IPS-18a (cell line): ENCODE results near the gene COPB2.
"Not testable (repeated sequence)": the region's sequence is repeated elsewhere in the genome, so short reads cannot be mapped to it uniquely, and the experiment has no call there.

ENCODE experiments used
- H3K27ac ChIP-seq: one replicate; pipeline ENCODE4 v1.5.1; 2013; ENCODE audit warnings: low read length
- H3K27me3 ChIP-seq: one replicate; pipeline ENCODE4 v1.6.1; 2013; ENCODE audit warnings: mild to moderate bottlenecking, low read length; ENCODE audit not compliant: control insufficient read depth, insufficient read depth
- H3K36me3 ChIP-seq: one replicate; pipeline ENCODE4 v1.6.1; 2013; ENCODE audit warnings: low read depth, low read length; ENCODE audit not compliant: control insufficient read depth
- H3K4me1 ChIP-seq: one replicate; pipeline ENCODE4 v1.6.1; 2013; ENCODE audit warnings: low read depth, low read length; ENCODE audit not compliant: control insufficient read depth
- H3K4me3 ChIP-seq: one replicate; pipeline ENCODE4 v1.5.1; 2013; ENCODE audit warnings: low read length
- H3K9ac ChIP-seq: one replicate; pipeline ENCODE4 v1.6.1; 2013; ENCODE audit warnings: mild to moderate bottlenecking, low read length, moderate library complexity
- H3K9me3 ChIP-seq: one replicate; pipeline ENCODE4 v1.6.1; 2013; ENCODE audit warnings: low read depth, low read length; ENCODE audit not compliant: control insufficient read depth

COPB2 gene

DNA sequence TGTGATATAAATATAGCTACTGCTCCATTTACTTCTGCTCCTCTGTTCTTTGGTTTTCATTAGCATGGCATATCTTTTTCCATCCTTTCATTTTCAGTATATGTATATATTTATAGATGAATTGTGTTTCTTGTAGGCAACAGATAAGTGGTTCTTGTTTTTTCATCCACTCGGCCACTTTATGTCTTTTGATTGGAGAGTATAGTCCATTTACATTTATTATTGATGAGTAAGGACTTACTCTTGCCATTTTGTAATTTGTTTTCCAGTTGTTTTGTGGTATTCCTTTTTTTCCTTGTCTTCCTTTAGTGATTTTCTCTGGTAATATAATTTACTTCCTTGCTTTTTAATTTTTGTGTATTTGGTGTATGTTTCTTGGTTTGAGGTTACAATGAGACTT, 26.8 kb upstream of the COPB2 start:
- Histone ChIP-seq H3K36me3 (no peaks in the 10 kb centered on the region), H3K9ac (no peak overlapping the region), H3K27me3 (no peaks in the 10 kb centered on the region), H3K9me3 (peaks cover 10% of the 10 kb centered on the region), H3K4me1 (no peaks in the 10 kb centered on the region), H3K4me3 (no peak overlapping the region), H3K27ac (no peak overlapping the region)

DNA sequence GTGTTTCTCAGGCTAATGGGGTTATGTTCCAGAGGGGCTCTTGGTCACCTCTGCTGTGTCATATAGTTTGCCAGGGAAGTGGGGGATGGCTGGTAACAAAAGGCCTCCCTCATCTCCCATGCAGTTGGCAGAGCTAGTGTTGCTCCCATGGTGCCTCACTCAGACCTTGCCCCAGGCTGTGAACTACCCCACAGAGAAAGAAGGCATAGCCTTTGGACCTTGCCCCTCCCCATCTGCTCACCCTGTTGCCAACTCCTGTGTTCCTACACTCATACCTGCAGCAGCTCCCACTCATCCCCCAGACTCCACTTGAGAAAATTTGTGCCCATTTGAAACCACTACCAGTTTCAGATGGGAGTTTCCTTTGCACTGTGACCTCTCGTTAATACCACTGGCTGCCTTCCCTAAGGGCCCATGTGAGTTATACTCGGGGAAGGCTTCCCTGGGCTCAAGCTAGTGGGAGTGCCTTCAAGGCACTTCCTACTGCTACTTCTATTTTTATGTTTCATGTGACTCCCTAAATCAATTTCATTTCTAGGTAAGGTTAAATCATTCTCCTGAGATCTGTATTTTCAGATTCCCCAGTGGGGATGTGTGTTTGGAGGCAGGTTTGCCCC, 25.3 kb upstream of the COPB2 start:
- H3K9ac ChIP-seq, result no peak overlapping the region
- no peaks in the 10 kb centered on the region for H3K36me3 ChIP-seq
- H3K27me3 ChIP-seq, result no peaks in the 10 kb centered on the region
- no peak overlapping the region for H3K27ac ChIP-seq
- no peaks in the 10 kb centered on the region for H3K4me1 ChIP-seq
- no peak overlapping the region for H3K4me3 ChIP-seq
- peaks cover 10% of the 10 kb centered on the region for H3K9me3 ChIP-seq

DNA sequence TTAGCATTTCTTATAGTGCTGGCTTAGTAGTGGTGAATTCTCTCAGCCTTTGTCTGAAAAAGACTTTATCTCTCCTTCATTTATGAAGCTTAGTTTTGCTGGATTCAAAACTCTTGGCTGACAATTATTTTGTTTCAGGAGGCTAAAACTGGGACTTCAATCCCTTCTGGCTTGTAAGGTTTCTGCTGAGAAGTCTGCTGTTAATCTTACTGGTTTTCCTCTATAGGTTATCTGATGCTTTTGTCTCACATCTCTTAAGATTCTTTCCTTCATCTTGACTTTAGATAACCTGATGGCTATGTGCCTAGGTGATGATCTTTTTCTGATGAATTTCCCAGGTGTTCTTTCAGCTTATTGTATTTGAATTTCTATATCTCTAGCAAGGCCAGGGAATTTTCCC, 23.4 kb upstream of the COPB2 start:
- not testable (repeated sequence) for H3K27me3 ChIP-seq, H3K36me3 ChIP-seq, H3K27ac ChIP-seq, H3K4me3 ChIP-seq, H3K9ac ChIP-seq, H3K4me1 ChIP-seq
- H3K9me3 ChIP-seq, result peaks cover 10% of the 10 kb centered on the region

DNA sequence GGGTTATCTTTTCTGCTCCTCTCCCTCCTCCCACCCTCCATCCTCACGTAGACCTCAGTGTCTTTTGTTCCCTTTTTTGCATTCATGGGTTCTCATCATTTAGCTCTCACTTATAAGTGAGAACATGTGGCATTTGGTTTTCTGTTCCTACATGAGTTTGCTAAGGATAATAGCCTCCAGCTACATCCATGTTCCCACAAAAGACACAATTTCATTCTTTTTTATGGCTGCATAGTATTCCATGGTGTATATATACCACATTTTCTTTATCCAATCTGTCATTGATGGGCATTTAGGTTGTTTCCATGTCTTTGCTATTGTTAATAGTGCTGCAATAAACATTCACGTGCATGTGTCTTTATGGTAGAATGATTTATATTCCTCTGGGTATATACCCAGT, 11.7 kb upstream of the COPB2 start:
- not testable (repeated sequence) for H3K4me1 ChIP-seq, H3K27me3 ChIP-seq, H3K4me3 ChIP-seq, H3K27ac ChIP-seq, H3K9ac ChIP-seq, H3K36me3 ChIP-seq, H3K9me3 ChIP-seq

DNA sequence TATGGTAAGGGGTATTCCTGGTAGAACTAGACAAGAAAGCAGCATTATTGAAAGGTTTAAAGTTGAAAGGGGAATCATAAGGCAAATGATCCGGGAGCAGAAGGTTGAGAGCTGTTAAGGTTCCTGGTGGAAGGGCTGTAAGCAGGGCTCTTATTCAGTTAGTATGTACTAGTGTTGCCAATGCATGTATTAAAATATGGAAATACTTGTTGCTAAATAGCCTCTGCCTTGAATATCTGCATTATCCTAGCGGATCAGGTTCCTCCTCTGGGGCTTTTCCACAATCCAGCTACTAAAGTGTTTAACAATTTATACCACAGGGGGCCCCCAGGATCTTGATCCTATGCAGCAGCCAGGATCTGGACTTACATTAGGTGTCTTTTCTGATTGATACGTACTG, 7.3 kb upstream of the COPB2 start:
- no peak overlapping the region for H3K9ac ChIP-seq
- H3K27me3 ChIP-seq, result no peaks in the 10 kb centered on the region
- H3K4me1 ChIP-seq, result no peaks in the 10 kb centered on the region
- no peak overlapping the region for H3K4me3 ChIP-seq
- H3K36me3 ChIP-seq, result no peaks in the 10 kb centered on the region
- H3K9me3 ChIP-seq, result no peaks in the 10 kb centered on the region
- H3K27ac ChIP-seq, result no peak overlapping the region

DNA sequence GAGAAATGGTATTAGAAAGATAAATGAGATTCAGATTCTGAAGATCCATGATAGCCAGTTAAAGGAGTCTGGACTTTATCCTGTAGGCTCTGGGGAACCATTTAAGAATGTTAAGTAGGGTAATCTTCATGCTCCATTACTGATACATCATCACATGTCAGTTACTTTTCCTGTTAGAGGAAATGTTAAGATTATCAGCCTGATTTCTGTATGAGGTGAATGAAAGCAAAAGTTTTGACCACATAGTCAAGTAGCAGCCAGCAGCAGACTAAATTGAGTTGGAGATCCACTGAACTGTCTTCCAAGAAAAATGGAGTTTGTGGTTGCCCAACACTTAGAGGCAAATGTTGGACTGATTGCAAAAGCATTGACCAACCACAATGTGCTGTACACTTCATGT, 4.7 kb upstream of the COPB2 start:
- no peaks in the 10 kb centered on the region for H3K36me3 ChIP-seq
- peaks cover 5% of the 10 kb centered on the region for H3K4me1 ChIP-seq
- no peak overlapping the region for H3K27ac ChIP-seq
- H3K27me3 ChIP-seq, result no peaks in the 10 kb centered on the region
- no peak overlapping the region for H3K4me3 ChIP-seq
- H3K9me3 ChIP-seq, result no peaks in the 10 kb centered on the region
- no peak overlapping the region for H3K9ac ChIP-seq

DNA sequence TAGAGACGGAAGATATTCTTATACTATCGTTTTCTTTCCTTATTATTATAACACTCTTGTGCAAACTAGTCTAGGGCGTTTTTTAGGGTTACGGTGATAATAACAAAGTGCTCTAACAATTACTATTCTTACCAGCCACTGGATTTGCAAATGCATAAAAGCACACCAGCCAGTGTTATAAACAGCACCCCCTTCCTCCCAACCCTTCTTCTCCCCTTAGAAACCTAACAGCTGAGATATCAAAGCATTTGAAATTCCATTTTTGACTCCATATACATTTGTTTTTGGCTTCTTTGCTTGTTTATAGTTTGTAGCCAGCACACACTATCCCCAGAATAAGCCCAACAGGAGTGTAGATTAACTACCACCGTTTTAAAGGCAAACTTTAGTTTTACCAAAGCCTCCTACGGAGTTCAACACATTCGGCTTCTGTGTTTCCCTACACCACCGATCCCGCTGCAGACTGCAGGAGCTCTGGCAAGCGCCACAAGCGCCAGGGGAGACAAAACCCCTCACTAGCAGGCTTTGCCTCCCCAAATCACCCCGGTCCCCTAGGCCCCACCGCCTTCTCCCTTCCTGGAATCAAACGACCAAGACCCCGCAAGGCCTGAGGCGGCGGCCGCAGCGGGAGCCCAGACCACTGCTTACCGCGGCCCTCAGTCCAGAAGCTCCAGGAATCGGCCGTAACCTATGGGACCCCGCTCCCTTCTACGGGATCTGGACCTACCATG, 461 bp downstream of the COPB2 start:
- H3K4me1 ChIP-seq, result peaks cover 5% of the 10 kb centered on the region
- H3K27me3 ChIP-seq, result no peaks in the 10 kb centered on the region
- no peaks in the 10 kb centered on the region for H3K9me3 ChIP-seq
- H3K27ac ChIP-seq, result peak overlapping the region; percentile 96
- H3K9ac ChIP-seq, result peak overlapping the region; percentile 97
- no peaks in the 10 kb centered on the region for H3K36me3 ChIP-seq
- peak overlapping the region; percentile 99 for H3K4me3 ChIP-seq

DNA sequence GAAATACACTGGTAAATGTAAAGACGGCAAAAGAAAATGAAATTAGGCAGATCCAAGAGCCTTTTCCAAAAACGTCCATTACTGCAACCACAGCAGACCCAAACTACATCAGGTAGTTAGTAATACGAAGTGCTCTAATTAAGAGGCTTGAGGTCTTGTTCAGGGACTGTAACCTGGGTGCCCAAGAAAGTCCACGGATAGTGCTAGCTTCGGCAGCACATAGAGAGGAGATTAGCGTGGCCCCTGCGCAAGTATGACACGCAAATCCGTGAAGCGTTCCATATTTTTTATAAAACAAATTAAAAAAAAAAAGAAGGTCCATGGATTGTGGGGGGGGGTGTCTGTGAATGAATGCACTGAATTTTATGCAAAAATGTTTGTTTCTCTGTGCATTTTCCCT, 1.4 kb downstream of the COPB2 start:
- no peak overlapping the region for H3K27ac ChIP-seq
- H3K9me3 ChIP-seq, result no peaks in the 10 kb centered on the region
- H3K4me1 ChIP-seq, result peaks cover 5% of the 10 kb centered on the region
- H3K4me3 ChIP-seq, result no peak overlapping the region
- peaks cover 4% of the 10 kb centered on the region for H3K36me3 ChIP-seq
- no peaks in the 10 kb centered on the region for H3K27me3 ChIP-seq
- no peak overlapping the region for H3K9ac ChIP-seq

DNA sequence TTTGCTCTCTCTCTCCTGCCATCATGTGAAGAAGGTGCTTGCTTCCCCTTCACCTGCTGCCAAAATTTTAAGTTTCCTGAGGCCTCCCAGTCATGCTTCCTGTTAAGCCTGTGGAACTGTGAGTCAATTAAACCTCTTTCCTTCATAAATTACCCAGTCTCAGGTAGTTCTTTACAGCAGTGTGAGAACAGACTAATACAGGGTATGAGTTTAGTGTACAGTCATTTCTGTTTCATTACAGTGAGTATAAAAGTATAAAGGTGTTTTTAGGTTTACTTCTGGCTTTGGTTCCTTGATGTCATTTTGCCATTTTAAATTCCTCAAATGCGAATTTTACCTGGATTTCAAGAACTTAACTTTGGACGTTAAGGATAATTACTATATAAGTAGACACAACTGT, 7.2 kb downstream of the COPB2 start:
- H3K36me3 ChIP-seq, result peaks cover 46% of the 10 kb centered on the region
- H3K27me3 ChIP-seq, H3K27ac ChIP-seq, H3K9ac ChIP-seq, H3K9me3 ChIP-seq, H3K4me3 ChIP-seq, H3K4me1 ChIP-seq: not testable (repeated sequence)

DNA sequence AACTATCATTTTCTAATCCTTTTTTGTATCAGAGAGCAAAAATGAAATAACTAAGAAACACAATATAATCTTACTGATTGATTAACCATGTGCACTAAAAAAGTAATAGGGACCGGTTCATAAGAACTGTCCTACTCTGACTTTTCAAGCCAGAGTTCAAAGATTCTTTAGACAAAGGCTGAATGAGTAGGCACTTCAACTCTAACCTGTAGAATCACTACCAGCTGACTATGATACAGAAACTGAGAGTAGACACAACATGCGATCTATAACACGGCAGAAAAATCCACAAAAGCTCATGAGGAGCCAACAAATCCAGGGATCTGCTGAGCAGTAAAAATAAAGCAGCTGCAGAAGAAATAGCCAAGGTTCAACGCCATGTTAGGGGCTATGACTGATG, 8.9 kb downstream of the COPB2 start:
- Histone ChIP-seq H3K9ac (no peak overlapping the region), H3K9me3 (no peaks in the 10 kb centered on the region), H3K4me3 (no peak overlapping the region), H3K4me1 (no peaks in the 10 kb centered on the region), H3K27me3 (no peaks in the 10 kb centered on the region), H3K27ac (no peak overlapping the region), H3K36me3 (peaks cover 52% of the 10 kb centered on the region)

DNA sequence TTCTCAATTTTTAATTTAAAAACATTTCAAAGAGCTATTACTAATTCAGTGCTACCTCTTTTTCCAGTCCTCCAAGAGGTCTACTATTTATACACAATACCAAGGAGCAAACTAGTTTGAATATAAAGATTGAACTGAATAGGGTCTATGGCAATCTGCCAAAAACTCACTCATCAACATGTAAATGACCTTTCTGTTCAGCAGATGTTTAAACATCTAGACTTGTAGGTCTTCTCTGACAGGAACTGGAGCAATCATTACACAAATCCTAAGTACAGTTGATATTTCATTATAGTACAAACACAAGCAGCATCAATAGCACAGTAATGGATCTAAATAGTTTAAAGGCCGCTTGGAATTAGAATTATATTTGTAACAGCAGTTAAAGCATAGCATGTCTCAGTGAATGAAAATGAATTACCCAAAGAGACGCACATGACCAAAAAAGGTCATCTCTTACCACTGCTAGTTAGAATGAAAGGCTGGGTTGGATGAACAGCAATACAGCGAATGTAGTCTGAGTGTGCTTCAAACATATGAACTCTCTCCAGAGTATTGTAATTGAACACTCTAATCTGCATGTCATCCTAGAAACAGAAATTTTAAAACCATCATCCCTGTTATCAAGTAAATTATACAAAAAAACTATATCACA, 10.7 kb downstream of the COPB2 start:
- H3K36me3 ChIP-seq, result peaks cover 70% of the 10 kb centered on the region
- H3K4me3 ChIP-seq, result no peak overlapping the region
- H3K27ac ChIP-seq, result no peak overlapping the region
- no peaks in the 10 kb centered on the region for H3K9me3 ChIP-seq
- no peaks in the 10 kb centered on the region for H3K27me3 ChIP-seq
- H3K9ac ChIP-seq, result no peak overlapping the region
- no peaks in the 10 kb centered on the region for H3K4me1 ChIP-seq

DNA sequence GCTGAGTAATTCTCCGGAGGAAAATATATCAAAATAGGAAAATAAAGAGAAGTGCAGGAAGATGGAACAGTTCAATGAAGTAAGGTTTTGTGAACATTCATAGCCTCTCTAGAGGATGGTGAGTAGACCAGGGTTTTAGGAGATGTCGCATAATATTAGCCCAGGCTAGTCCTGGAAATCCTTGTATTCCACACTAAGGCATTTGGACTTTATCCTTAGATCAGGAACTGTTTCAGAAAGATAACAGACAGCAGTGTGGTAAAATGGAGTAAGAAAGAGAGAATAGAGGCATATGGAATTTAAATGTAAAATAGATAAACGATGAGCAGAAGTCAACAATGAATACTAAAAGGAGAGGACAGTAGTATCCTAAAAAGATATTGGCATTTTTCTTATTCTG, 12.1 kb downstream of the COPB2 start:
- H3K27me3 ChIP-seq, result no peaks in the 10 kb centered on the region
- peaks cover 72% of the 10 kb centered on the region for H3K36me3 ChIP-seq
- H3K4me1 ChIP-seq, result no peaks in the 10 kb centered on the region
- H3K9ac ChIP-seq, result no peak overlapping the region
- no peaks in the 10 kb centered on the region for H3K9me3 ChIP-seq
- H3K27ac ChIP-seq, result no peak overlapping the region
- H3K4me3 ChIP-seq, result no peak overlapping the region
